ENCODE results near the gene FKBP9.
"Not testable (repeated sequence)": the region's sequence is repeated elsewhere in the genome, so short reads cannot be mapped to it uniquely, and the experiment has no call there.

Gene FKBP9

DNA sequence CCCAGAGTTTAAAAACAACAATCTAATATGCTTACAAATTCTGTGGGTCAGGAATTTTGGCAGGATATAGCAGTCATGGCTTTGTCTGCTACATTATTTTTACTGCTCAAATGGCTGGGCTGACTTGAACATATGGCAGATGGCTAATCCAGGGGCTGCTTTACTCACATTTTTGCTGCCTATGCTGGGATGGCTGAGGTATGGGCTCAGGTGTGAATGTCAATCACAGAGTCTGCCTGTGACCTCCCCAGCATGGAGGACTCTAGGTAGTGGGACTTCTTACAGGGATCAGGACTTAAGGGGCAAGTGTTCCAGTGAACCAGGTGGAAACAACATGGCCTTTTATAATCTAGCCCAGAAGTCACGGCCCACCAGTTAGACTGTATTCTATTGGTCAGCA lies 4.4 kb upstream of the FKBP9 start:
- no peak for DNase-seq

DNA sequence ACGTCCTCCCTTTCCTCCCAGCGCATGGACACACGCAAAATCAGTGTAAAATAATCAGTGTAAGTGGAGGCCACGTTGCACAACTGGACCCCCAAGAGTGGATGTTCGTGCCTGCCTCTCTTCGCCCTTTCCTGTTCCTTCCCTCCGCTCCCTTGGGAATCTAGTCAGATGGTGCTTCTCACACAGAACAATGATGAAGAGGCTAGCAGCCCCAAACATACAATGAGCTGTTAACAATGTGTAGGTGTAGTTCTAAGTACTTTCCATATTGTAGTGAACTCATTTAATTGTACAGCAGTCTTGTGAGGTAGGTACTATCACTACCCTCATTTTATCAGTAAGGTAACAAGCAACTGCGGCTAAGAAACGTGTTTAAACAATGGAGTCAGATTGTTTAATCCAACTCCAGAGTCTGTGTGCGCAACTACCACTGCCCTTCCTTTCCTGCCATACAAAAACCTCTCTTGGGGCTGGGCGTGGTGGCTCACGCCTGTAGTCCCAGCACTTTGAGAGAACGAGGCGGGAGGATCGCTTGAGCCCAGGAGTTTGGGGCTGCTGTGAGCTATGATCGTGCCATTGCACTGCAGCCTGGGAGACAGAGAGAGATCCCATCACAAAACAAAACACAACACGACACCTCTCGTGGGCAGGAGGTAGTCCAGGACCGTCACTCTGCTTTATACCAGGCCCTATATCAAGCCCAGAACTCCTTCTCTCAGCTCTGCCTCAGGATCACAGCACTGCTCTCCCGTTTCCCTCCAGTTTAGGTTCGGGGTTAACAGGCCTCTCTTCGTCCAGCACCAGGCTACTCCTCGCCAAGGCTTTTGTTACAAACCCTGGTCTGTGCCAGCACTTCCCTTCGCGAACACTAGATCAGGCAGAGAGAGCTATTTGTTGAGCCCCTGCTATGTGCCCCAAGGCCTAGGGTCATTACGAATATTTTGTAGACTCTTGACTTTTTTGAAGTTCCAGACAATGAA lies 1.1 kb downstream of the FKBP9 start:
- DNase-seq, result no peak

DNA sequence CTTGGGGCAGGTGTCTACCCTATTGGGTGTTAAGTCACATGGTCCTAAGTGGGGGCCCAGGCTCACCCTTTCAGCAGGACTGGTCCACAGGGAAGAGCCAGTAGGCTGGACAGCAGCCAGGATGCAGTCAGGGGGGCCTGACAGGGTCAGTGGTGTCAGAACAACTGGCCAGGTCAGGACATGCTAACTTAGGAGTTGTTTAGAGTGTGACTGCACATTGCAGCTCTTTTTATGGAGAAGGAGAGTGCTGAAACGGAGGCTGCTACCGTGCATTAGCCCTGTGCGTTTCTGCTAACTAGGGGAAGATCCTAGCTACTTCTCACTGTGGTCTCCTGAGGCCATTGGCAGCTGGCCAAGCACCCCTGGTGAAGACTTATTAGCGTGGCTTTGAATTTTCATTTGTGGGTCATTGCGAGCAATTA lies 6.7 kb downstream of the FKBP9 start:
- not testable (repeated sequence) for DNase-seq

DNA sequence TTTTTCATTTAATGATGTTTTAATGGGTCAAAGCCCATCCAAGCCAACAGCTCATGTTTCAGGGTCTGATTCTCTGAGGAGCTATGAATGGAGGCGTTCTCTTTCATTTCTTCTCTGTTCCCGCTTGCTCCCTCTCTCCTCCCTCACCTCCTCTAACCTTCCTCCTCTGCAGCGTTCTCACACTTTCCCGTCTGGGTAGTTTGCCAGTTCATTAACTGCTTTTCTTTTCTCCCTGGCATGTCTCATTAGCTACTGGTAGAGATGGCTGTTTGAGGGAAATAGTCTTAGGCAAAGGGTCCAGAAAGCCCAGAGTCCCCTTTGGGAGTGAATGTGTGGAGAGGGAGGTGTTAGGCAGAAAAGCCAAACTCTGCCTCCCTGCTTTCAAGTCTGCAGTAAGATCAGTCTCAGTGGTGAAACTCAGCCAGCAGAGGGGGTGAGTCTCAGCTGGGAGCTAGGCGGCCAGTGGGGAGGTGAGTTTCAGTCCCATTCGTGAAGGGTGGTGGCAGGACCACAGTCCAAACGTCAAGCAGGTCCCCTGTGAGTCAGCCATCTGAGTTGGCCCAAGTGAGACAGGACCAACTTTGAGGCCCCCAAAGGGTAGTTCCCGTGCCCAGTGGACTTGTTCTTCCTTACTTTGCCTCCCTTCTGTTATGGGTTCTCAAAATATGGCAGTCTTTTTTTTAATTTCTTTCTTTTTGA lies 7.4 kb downstream of the FKBP9 start:
- DNase-seq, result peak in 1 of 2 experiments; percentile 4

DNA sequence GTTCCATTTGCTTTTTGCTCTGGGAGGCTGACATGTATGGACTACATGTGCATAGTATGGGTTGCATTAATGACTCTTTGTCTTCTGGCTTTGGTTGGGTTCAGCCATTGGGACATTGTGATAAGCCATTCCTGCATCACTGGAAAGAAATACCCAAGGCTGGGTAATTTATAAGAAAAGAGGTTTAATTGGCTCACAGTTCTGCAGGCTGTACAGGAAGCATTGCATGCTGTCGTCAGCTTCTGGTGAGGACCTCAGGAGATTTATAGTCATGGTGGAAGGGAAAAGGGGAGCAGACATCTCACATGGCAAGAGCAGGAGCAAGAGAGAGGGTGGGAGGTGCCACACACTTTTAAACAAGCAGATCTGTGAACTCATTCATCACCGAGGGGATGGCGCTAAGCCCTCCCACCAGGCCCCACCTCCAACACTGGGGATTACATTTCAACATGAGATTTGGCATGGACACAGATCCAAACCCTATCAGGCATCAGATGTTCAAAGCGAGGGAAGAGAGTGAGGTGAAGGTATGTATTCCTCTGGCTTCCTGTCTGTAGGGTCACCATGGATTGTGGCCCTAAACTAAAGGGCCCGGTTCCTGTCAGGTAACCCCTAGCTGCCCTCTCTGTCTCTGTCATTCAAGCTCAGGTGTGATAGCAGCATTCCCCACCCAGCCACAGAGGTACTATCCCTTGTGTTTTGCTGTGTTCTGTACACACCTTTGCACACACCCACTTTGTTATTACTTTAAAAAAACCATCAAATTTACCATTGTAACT lies 9.4 kb downstream of the FKBP9 start:
- DNase-seq, result not testable (repeated sequence)

DNA sequence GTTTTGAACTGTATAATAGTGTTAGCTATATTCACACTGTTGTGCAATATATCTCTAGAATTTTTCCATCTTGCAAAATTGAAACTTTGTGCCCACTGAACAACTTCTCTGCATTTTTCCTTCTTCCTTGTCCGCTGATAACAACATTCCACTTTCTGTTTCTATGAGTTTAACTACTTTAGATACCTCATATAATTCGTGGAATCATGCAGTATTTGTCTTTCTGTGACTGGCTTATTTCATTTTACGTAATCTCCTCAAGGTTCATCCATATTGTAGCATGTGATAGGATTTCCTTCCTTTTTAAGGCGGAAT lies 10.0 kb downstream of the FKBP9 start:
- DNase-seq, result not testable (repeated sequence)

DNA sequence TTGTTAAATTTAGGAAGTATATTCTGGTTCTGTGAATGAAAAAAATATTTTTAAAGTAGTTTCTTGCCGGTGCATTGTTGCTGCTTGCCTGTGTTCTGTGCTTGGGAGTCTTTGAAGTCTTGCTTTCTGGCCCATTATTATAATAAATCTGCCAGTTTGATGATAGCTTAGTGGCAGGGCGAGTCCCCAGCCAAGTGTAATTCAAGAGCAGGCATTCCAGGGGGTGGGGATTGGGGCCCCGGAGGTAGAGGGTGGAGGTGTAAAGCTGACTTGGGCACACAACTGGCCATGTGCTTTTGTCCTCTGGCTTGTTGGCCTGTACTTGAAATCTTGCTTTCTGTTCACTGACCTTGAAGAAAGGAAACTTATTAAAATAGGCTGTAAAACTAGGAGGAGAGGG lies 14.7 kb downstream of the FKBP9 start:
- DNase-seq, result not testable (repeated sequence)

DNA sequence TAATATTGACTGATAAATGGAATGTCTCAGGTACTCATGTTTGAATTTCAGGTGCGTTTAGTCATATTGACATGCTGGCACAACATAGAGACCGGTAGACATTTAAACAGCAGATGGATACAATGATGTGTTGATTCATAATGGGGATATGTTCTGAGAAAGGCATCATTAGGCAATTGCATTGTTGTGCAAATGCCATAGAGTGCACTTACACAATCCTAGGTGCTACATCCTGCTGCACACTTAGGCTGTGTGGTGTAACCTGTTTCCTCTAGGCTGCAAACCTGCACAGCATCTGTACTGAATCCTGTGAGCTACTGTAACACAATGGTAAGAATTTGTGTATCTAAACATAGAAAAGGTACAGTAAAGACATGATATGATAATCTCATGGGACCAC lies 19.9 kb downstream of the FKBP9 start:
- DNase-seq, result not testable (repeated sequence)

DNA sequence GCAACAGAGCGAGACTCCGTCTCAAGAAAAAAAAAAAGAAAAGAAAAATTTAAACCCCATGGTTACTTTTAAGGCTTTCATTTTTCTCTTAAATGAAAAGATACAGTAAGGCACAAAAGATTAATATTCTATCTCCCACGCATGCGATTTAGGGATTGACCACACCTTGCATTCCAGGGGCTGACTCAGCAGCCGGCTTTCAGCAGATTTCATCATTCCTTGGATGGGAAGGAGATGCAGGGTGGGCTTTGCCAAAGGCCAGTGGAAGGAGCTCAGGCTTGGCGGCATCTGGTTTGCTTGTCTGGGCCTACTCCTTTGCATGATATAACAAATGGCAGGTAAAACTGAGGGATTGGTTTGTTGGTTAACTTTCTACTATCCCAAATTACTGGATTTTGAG lies 22.0 kb downstream of the FKBP9 start:
- DNase-seq, result not testable (repeated sequence)

DNA sequence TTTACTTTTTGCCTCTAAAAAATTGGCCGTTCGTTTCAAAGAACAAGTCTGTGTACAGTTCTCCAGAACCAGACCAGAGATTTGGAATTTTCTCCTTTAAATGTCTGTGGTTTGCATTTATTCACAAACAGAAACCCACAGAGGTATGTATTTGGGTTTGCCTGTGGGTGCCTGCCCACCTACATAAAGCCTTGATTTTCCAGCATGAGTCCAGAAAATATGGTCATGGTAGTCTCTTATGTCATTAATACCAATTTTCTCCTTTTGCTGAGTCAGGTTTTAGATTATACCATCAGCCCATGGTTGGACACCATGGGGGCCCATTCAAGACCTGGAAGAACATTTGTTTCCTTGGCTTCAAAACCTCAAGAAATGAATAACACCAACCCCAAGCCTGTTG lies 22.7 kb downstream of the FKBP9 start:
- not testable (repeated sequence) for DNase-seq

DNA sequence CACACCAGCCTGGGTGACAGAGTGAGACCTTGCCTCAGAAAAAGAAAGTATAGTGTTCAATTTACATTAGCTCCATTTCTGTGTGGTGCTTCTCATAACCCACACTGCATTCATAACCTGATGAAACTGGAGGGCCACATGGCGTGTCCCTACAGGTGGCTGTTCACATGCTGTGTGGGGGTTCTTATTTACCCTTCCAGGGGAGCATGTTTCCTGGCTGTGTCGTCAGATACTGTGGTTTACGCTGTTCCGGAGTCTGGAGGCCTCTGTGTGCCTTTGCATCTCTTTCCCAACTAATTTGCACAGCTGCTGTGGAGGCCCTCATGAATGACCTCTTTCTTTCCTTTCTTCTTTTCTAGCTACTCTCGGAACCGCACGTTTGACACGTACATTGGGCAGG lies 30.9 kb downstream of the FKBP9 start:
- DNase-seq, result not testable (repeated sequence)

DNA sequence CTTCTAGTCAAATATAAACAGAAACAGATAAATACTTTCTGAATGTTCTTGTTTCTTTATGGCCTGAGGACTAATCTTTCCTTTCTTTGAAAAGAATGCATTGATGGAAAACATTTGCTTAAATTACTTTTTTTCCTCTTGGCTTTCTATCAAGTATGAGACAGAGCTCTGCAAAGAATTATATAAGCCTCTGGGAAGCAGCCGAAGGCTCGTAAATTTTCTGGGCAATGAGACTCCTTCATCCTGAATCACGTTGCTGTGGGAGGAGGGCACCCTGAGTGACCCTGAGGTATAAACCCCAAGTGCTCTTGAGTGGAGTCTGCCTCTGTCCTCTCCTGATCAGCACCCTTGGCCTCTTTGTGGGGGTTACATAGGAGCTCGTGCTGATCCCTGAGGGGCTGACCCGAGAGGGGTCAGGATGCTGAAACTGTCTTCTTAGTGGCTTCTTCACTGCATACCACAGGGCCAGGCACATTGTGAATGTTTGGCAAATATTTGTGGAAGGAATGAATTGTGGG lies 33.9 kb downstream of the FKBP9 start:
- not testable (repeated sequence) for DNase-seq

DNA sequence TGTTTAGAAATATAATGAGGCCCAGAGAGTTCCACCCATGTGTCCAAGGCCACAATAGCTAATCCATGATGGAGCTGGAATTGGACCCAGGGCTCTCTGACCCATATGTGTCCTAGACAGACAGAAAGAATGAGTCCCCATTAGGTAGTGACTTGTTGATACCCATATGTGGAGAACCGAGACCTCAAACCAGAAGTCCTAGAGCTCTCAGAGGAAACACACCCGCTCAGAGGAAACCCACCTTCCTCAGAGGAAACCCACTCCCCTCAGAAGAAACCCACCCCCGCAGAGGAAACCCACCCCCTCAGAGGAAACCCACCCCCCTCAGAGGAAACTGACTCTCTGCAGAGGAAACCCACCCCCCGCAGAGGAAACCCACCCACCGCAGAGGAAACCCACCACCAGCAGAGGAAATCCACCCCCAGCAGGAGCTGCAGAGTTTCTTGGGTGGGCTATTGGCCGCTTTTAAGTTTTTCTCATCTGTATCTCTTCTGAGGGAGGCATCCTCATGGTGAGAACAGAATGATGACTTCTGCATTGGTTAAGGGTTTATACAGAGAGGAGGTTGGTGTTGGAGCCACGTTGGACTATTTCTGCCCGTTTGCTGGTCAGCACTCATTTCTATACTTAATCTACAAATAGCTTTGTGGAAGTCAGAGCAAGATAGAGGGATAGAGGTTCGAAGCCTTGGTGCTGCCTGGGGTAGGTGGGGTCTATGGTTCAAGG lies 34.9 kb downstream of the FKBP9 start:
- DNase-seq, result not testable (repeated sequence)

DNA sequence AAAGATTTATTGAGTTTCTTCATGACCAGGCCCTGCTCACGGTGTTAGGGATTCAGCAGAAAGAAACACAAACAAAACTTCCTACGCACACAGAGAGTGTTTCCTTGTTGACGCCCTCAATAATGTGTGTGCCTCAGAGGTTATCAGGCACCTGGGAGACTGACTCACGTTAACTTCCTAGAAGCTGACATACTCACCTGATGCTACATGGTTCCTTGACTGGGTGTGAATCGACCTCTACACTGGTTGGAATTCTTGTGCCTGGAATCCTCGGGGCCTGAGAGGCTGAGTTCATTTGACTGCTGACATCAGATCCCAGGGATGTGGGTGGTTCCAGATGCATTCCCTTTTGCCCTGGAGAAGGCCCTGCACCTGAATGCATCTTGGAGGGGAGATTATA lies 35.5 kb downstream of the FKBP9 start:
- not testable (repeated sequence) for DNase-seq

DNA sequence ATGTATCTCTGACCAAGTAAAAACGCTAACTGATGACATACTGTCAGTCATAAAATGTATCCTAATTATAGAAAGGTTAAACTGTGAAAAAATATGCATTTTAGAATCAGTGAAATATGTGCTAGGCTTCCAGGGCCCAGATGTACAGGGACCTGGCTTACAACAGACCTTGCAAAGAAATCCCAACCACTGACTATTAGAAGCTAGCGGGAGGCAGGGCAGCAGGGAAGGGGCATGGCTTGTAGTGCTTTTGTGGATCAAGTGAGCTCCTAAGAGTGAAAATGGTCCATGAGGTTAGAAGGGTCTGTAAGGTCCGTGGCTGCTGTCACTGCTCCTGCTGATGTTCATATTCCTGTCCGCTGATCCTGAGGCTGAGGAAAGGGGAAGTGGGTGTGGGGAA lies 40.7 kb downstream of the FKBP9 start:
- not testable (repeated sequence) for DNase-seq

DNA sequence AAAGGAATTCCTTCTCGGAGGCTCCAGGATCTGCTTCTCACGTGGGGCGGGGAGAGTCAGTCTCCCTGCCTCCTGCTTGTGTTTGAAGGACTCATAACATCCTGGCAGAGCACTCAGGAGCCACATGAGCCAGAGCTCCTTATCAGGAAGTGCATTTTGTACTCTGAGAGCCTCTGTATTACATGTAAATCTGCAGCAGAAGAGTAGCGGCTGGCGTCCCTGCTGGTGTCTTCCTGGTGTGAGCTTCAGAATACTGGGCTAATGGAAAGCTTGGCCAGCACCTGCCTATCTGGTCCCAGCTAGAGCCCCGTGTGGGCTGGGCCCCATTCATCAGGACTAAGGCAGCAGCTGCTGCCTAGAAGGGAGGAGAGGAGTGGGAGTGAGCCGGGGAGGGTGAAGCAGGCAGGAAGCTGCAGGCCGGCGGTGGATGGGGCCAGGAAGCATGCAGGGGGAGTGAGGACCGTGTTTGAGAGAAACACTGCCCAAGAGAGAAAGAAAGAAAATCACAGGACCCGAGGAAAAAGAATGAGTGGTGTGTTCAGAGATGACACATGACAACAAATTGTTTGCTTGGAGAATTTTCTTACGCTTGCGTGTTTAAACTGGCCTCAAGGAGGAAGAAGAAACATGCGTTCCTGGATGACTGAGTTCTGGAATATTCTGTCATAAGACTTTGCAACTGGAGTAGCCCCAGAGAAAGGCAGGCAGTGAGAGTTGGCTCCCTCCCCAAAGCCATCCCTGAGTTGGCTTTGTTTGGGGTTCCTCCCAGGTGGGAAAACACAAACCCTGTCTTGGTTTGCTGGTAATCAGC lies 41.3 kb downstream of the FKBP9 start:
- not testable (repeated sequence) for DNase-seq

DNA sequence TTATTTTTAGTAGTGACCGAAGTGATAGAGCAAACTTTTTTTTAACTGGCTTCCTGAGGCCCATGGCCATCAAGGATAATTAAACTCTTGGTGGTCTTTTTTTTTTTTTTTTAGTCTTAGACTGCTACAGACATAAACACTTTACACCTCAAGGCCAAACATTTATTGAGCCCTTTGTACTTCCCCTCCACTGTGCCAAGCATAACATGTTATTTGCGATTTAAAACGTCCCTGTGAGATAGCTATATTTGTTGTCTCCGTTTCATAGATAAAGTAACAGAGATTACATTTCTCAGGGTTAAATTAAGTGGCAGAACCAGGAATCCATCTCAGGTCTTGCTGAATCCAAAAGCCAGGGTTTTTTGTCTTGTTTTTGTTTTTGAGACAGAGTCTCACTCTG lies 42.1 kb downstream of the FKBP9 start:
- not testable (repeated sequence) for DNase-seq

DNA sequence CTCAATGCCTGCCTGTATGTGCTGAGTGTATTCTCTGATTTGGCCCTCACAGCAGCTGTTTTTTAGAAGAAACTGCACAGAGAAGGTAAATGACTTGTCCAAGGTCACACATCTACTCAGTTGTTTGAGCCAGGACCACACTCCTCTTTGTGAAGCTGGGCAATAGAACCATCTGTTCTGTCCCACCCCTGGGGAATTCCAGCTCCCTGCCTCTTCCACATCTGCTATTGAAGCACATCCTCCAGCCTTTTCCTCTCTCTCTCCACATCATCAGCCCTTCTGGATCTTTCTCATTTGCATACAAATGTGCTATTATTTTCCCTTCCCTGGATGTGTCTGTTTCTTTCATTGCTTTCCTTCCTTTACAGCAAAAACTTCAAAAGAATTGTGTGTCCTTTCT lies 45.9 kb downstream of the FKBP9 start:
- not testable (repeated sequence) for DNase-seq

DNA sequence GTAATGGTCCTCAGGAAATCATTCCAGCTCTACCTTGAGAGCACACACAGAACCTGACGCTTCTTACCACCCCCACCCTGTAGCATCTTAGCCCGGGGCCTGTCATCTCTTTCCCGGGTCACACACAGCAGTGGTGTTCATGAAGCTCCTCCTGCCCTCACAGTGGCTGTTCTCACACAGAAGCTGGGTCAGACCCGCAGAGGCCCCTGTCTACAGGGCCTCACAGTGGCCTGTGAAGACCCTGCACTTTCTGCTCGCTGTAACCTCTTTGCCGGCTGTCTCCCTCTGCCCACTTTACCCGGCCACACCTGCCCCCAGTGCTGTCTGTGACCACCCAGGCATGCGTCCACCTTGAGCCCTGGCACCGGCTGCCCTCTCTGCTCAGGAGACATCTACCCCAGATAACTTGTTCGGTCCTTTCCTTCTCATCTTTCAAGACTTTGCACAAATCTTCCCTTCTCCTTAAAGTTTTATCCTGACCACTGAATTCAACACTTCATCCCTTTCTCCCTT lies 46.9 kb downstream of the FKBP9 start:
- not testable (repeated sequence) for DNase-seq

DNA sequence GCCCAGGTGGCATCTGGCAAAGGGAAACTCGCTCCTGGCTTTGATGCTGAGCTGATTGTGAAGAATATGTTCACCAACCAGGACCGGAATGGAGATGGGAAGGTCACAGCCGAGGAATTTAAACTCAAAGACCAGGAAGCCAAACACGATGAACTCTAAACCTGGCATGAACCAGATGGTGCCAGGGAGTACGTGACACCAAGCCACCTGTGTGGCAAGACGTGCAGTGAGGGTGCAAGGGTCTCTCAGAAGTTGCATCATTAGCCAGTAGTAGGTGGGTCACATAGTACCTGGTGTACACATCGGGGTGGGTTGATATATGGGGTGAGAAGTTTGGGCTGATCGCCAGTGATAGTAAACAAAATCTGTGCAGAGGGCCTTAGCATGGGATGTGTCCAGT lies 48.0 kb downstream of the FKBP9 start:
- not testable (repeated sequence) for DNase-seq

DNA sequence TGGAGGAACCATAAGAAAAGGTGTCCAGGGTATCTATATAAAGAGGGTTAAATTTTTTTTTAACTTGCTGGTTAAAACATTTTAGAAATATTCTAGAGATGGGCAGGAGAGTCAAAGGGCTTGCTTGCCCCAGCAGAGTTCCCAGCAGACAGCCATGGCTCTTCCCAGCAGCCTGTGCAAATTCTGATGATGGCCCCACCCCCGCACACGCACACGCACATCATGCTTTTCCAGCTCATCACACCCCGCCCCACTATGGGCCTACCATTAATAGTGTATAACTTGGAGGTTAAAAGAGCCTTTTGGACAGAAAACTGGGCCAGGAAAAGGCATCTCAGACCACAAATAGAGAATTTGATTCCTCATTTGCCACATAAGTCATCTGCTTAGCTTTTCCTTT lies 48.5 kb downstream of the FKBP9 start:
- not testable (repeated sequence) for DNase-seq
